Measurements from ENCODE around the gene CALCR.

CALCR gene

DNA sequence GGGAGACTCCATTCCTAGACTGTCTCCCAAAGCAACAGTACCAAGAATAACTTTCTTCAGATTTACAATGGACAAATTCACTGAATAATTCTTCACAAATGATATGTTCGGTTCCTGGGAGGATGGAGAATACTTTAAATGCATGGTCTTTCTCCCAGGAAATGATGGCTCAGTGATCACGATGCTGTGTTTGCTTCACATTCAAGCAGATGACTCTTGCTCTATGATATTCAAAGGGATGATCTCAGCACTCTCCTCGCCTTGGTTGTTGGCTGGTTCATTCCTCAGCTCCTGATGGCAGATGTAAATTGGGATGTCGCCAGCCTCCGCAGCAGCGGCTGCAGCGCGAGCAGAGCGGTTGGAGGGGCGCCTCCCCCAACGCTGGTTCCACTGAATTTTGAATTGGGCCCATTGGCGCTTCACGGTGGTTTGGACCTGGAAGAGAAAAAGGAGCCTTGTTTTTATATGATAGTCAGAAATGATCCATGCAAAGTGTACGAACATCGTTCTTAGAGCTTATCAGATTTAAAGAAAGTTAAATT lies 148.3 kb downstream of the CALCR start:
- Histone ChIP-seq H3K4me1 (ENCODE audit: control insufficient read depth, insufficient read depth, low read length) (no peaks in the 10 kb centered on the region), H3K27ac (ENCODE audit: extremely low read depth, low read depth, low read length) (no peak overlapping the region), H3K36me3 (ENCODE audit: control insufficient read depth in 2 of 2, insufficient read depth in 1 of 2, low read length in 2 of 2) (no peaks in the 10 kb centered on the region), H3K4me3 (ENCODE audit: low read depth, low read length) (no peak overlapping the region), H3K9me3 (ENCODE audit: control insufficient read depth, insufficient read depth, low read depth, low read length) (no peaks in the 10 kb centered on the region)
- ChIA-PET CTCF (no interaction called here), POLR2A (no interaction called here)
- TF ChIP-seq PRDM1 (tag by site-specific recombination; IDR thresholded peaks at IDR 0.05): no peak
- TF ChIP-seq, protein P1, sequence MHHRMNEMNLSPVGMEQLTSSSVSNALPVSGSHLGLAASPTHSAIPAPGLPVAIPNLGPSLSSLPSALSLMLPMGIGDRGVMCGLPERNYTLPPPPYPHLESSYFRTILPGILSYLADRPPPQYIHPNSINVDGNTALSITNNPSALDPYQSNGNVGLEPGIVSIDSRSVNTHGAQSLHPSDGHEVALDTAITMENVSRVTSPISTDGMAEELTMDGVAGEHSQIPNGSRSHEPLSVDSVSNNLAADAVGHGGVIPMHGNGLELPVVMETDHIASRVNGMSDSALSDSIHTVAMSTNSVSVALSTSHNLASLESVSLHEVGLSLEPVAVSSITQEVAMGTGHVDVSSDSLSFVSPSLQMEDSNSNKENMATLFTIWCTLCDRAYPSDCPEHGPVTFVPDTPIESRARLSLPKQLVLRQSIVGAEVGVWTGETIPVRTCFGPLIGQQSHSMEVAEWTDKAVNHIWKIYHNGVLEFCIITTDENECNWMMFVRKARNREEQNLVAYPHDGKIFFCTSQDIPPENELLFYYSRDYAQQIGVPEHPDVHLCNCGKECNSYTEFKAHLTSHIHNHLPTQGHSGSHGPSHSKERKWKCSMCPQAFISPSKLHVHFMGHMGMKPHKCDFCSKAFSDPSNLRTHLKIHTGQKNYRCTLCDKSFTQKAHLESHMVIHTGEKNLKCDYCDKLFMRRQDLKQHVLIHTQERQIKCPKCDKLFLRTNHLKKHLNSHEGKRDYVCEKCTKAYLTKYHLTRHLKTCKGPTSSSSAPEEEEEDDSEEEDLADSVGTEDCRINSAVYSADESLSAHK (tag by site-specific recombination; IDR thresholded peaks at IDR 0.05): no peak
- TF ChIP-seq, protein P2, sequence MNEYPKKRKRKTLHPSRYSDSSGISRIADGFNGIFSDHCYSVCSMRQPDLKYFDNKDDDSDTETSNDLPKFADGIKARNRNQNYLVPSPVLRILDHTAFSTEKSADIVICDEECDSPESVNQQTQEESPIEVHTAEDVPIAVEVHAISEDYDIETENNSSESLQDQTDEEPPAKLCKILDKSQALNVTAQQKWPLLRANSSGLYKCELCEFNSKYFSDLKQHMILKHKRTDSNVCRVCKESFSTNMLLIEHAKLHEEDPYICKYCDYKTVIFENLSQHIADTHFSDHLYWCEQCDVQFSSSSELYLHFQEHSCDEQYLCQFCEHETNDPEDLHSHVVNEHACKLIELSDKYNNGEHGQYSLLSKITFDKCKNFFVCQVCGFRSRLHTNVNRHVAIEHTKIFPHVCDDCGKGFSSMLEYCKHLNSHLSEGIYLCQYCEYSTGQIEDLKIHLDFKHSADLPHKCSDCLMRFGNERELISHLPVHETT (tag by site-specific recombination; IDR thresholded peaks at IDR 0.05): no peak
- no peak for TF ChIP-seq SETDB1 (IDR thresholded peaks at IDR 0.05; ENCODE audit: insufficient read length, low read length)
- no peak for TF ChIP-seq ZNF571 (tag by site-specific recombination; IDR thresholded peaks at IDR 0.05)
- TF ChIP-seq HOXD13 (CRISPR knock-in tag; IDR thresholded peaks at IDR 0.05; ENCODE audit: borderline replicate concordance): no peak
- no peak for TF ChIP-seq ZNF792 (tag by site-specific recombination; IDR thresholded peaks at IDR 0.05)
- TF ChIP-seq ZSCAN16 (tag by site-specific recombination; IDR thresholded peaks at IDR 0.05): no peak
- TF ChIP-seq ZNF214 (tag by site-specific recombination; IDR thresholded peaks at IDR 0.05; ENCODE audit: borderline replicate concordance): no peak
- no peak for TF ChIP-seq ZNF514 (tag by site-specific recombination; IDR thresholded peaks at IDR 0.05)
- no peak for TF ChIP-seq ZNF223 (tag by site-specific recombination; IDR thresholded peaks at IDR 0.05)
- TF ChIP-seq ZNF561 (tag by site-specific recombination; IDR thresholded peaks at IDR 0.05; ENCODE audit: borderline replicate concordance): no peak
- TF ChIP-seq ZNF174 (tag by site-specific recombination; IDR thresholded peaks at IDR 0.05): no peak
- no peak for TF ChIP-seq ZNF626 (tag by site-specific recombination; IDR thresholded peaks at IDR 0.05)
- TF ChIP-seq ZNF2 (tag by site-specific recombination; IDR thresholded peaks at IDR 0.05): no peak
- TF ChIP-seq, protein P3, sequence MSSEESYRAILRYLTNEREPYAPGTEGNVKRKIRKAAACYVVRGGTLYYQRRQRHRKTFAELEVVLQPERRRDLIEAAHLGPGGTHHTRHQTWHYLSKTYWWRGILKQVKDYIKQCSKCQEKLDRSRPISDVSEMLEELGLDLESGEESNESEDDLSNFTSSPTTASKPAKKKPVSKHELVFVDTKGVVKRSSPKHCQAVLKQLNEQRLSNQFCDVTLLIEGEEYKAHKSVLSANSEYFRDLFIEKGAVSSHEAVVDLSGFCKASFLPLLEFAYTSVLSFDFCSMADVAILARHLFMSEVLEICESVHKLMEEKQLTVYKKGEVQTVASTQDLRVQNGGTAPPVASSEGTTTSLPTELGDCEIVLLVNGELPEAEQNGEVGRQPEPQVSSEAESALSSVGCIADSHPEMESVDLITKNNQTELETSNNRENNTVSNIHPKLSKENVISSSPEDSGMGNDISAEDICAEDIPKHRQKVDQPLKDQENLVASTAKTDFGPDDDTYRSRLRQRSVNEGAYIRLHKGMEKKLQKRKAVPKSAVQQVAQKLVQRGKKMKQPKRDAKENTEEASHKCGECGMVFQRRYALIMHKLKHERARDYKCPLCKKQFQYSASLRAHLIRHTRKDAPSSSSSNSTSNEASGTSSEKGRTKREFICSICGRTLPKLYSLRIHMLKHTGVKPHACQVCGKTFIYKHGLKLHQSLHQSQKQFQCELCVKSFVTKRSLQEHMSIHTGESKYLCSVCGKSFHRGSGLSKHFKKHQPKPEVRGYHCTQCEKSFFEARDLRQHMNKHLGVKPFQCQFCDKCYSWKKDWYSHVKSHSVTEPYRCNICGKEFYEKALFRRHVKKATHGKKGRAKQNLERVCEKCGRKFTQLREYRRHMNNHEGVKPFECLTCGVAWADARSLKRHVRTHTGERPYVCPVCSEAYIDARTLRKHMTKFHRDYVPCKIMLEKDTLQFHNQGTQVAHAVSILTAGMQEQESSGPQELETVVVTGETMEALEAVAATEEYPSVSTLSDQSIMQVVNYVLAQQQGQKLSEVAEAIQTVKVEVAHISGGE (tag by site-specific recombination; conservative IDR thresholded peaks at IDR 0.05; ENCODE audit: low read depth): no peak
- TF ChIP-seq GLIS1 (tag by site-specific recombination; IDR thresholded peaks at IDR 0.05): no peak

DNA sequence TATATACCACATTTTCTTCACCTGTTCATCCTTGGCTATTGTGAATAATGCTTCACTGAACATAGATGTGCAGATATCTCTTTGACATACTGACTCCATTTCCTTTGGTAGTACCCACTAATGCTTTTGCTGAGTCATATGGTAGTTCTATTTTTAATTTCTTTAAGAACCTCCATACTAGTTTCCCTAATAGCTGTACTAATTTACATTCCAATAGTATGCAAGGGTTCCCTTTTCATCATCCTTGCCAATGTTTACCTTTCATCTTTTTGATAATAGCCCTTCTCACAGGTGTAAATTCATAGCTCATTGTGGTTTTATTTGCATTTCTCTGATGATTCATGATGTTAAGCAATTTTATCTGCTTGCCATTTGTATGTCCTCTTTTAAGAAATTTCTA lies 159.9 kb downstream of the CALCR start:
- Histone ChIP-seq H3K9me3 (ENCODE audit: control insufficient read depth, insufficient read depth, low read depth, low read length) (no peaks in the 10 kb centered on the region), H3K36me3 (ENCODE audit: control insufficient read depth in 2 of 2, insufficient read depth in 1 of 2, low read length in 2 of 2) (no peaks in the 10 kb centered on the region), H3K4me1 (ENCODE audit: control insufficient read depth, insufficient read depth, low read length) (no peaks in the 10 kb centered on the region), H3K27ac (ENCODE audit: extremely low read depth, low read depth, low read length) (no peak overlapping the region), H3K4me3 (ENCODE audit: low read depth, low read length) (no peak overlapping the region)
- CTCF ChIA-PET: no interaction called here
- POLR2A ChIA-PET: no interaction called here
- TF ChIP-seq ZNF394 (tag by site-specific recombination; IDR thresholded peaks at IDR 0.05; ENCODE audit: borderline replicate concordance): no peak
- TF ChIP-seq SP7 (tag by site-specific recombination; IDR thresholded peaks at IDR 0.05): no peak
- no peak for TF ChIP-seq ZNF350 (tag by site-specific recombination; IDR thresholded peaks at IDR 0.05)
- TF ChIP-seq, protein P4, sequence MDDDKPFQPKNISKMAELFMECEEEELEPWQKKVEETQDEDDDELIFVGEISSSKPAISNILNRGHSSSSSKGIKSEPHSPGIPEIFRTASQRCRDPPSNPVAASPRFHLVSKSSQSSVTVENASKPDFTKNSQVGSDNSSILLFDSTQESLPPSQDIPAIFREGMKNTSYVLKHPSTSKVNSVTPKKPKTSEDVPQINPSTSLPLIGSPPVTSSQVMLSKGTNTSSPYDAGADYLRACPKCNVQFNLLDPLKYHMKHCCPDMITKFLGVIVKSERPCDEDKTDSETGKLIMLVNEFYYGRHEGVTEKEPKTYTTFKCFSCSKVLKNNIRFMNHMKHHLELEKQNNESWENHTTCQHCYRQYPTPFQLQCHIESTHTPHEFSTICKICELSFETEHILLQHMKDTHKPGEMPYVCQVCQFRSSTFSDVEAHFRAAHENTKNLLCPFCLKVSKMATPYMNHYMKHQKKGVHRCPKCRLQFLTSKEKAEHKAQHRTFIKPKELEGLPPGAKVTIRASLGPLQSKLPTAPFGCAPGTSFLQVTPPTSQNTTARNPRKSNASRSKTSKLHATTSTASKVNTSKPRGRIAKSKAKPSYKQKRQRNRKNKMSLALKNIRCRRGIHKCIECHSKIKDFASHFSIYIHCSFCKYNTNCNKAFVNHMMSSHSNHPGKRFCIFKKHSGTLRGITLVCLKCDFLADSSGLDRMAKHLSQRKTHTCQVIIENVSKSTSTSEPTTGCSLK (tag by site-specific recombination; IDR thresholded peaks at IDR 0.05): no peak
- TF ChIP-seq KLF16 (tag by site-specific recombination; IDR thresholded peaks at IDR 0.05): no peak
- TF ChIP-seq ZNF341 (tag by site-specific recombination; IDR thresholded peaks at IDR 0.05; ENCODE audit: low read depth): no peak
- no peak for TF ChIP-seq WT1 (tag by site-specific recombination; IDR thresholded peaks at IDR 0.05)
- no peak for TF ChIP-seq ZNF610 (tag by site-specific recombination; IDR thresholded peaks at IDR 0.05; ENCODE audit: borderline replicate concordance)
- no peak for TF ChIP-seq ZNF596 (tag by site-specific recombination; IDR thresholded peaks at IDR 0.05)
- TF ChIP-seq KLF1 (tag by site-specific recombination; IDR thresholded peaks at IDR 0.05): no peak

Data from HEK293 (cell line).